Stimulated activated CD8-positive, alpha-beta memory T cell treated with anti-CD3 and anti-CD28 coated beads, Interleukin-15, amount 100 ng/mL, for 48 hours (primary cell): Measurements from ENCODE around the gene SLC22A23.

Experiments used
- DNase-seq, 2 donors: peaks; one replicate each; pipeline ENCODE4 v3.0.0-alpha.2; 2020; ENCODE audit warnings: low read depth in 2 of 2

The SLC22A23 gene

GRCh38 chr6:3335169-3335568 lies 121.7 kb downstream of the SLC22A23 start:
- no peak for DNase-seq

- DNase-seq: no peak
Observed at GRCh38 chr6:3334555-3334954, 122.3 kb downstream of the SLC22A23 start.

GRCh38 chr6:3333263-3333662 lies 123.6 kb downstream of the SLC22A23 start:
- no peak for DNase-seq

GRCh38 chr6:3331971-3332370 lies 124.9 kb downstream of the SLC22A23 start:
- no peak for DNase-seq

- DNase-seq: no peak
Observed at GRCh38 chr6:3331494-3331893, 125.4 kb downstream of the SLC22A23 start.

GRCh38 chr6:3330199-3330598 lies 126.7 kb downstream of the SLC22A23 start:
- DNase-seq: no peak

- DNase-seq: no peak
Observed at GRCh38 chr6:3329393-3330051, 127.3 kb downstream of the SLC22A23 start.

GRCh38 chr6:3328796-3329195 lies 128.1 kb downstream of the SLC22A23 start:
- no peak for DNase-seq

- DNase-seq: no peak
Observed at GRCh38 chr6:3328145-3328544, 128.7 kb downstream of the SLC22A23 start.

GRCh38 chr6:3327403-3327802 lies 129.4 kb downstream of the SLC22A23 start:
- no peak for DNase-seq

- DNase-seq: no peak
Observed at GRCh38 chr6:3326981-3327380, 129.9 kb downstream of the SLC22A23 start.

- DNase-seq: no peak
Observed at GRCh38 chr6:3326184-3326971, 130.5 kb downstream of the SLC22A23 start.

GRCh38 chr6:3325210-3325609 lies 131.6 kb downstream of the SLC22A23 start:
- DNase-seq: no peak

GRCh38 chr6:3324262-3324942 lies 132.4 kb downstream of the SLC22A23 start:
- peak; percentile 29 to 46 for DNase-seq

GRCh38 chr6:3323696-3324261 lies 133.1 kb downstream of the SLC22A23 start:
- DNase-seq: no peak

GRCh38 chr6:3323148-3323547 lies 133.7 kb downstream of the SLC22A23 start:
- no peak for DNase-seq

GRCh38 chr6:3322366-3322890 lies 134.4 kb downstream of the SLC22A23 start:
- no peak for DNase-seq

GRCh38 chr6:3321875-3322274 lies 135.0 kb downstream of the SLC22A23 start:
- no peak for DNase-seq

- DNase-seq: no peak
Observed at GRCh38 chr6:3321042-3321441, 135.8 kb downstream of the SLC22A23 start.

GRCh38 chr6:3320238-3320811 lies 136.5 kb downstream of the SLC22A23 start:
- DNase-seq: no peak

- DNase-seq: no peak
Observed at GRCh38 chr6:3319610-3320200, 137.1 kb downstream of the SLC22A23 start.
